ENCODE results near the gene LHX1.

GRCh38 chr17:36894925-36895324 is 42.4 kb upstream of the LHX1 start:
- TF ChIP-seq CTCF (IDR thresholded peaks at IDR 0.05) (no peak), POLR2AphosphoS5 (IDR thresholded peaks at IDR 0.05) (no peak), POLR2A (IDR thresholded peaks at IDR 0.05) (no peak), EP300 (IDR thresholded peaks at IDR 0.05) (no peak)
